IPS-18a (cell line): ENCODE results near the gene TPBGL.
"Not testable (repeated sequence)": the region's sequence is repeated elsewhere in the genome, so short reads cannot be mapped to it uniquely, and the experiment has no call there.

ENCODE experiments used
- H3K27ac ChIP-seq: one replicate; pipeline ENCODE4 v1.5.1; 2013; ENCODE audit warnings: low read length
- H3K27me3 ChIP-seq: one replicate; pipeline ENCODE4 v1.6.1; 2013; ENCODE audit warnings: mild to moderate bottlenecking, low read length; ENCODE audit not compliant: control insufficient read depth, insufficient read depth
- H3K36me3 ChIP-seq: one replicate; pipeline ENCODE4 v1.6.1; 2013; ENCODE audit warnings: low read depth, low read length; ENCODE audit not compliant: control insufficient read depth
- H3K4me1 ChIP-seq: one replicate; pipeline ENCODE4 v1.6.1; 2013; ENCODE audit warnings: low read depth, low read length; ENCODE audit not compliant: control insufficient read depth
- H3K4me3 ChIP-seq: one replicate; pipeline ENCODE4 v1.5.1; 2013; ENCODE audit warnings: low read length
- H3K9ac ChIP-seq: one replicate; pipeline ENCODE4 v1.6.1; 2013; ENCODE audit warnings: mild to moderate bottlenecking, low read length, moderate library complexity
- H3K9me3 ChIP-seq: one replicate; pipeline ENCODE4 v1.6.1; 2013; ENCODE audit warnings: low read depth, low read length; ENCODE audit not compliant: control insufficient read depth

Gene TPBGL

GRCh38 chr11:75268626-75269366, 28.2 kb downstream of the TPBGL start:
- Histone ChIP-seq H3K9me3 (no peaks in the 10 kb centered on the region), H3K4me3 (no peak overlapping the region), H3K27me3 (no peaks in the 10 kb centered on the region), H3K27ac (no peak overlapping the region), H3K9ac (no peak overlapping the region), H3K4me1 (no peaks in the 10 kb centered on the region), H3K36me3 (no peaks in the 10 kb centered on the region)

GRCh38 chr11:75269367-75269660, 28.7 kb downstream of the TPBGL start:
- no peak overlapping the region for H3K9ac ChIP-seq
- H3K4me1 ChIP-seq = no peaks in the 10 kb centered on the region
- no peak overlapping the region for H3K27ac ChIP-seq
- H3K9me3 ChIP-seq = no peaks in the 10 kb centered on the region
- no peaks in the 10 kb centered on the region for H3K27me3 ChIP-seq
- H3K4me3 ChIP-seq = no peak overlapping the region
- no peaks in the 10 kb centered on the region for H3K36me3 ChIP-seq

GRCh38 chr11:75269896-75270295, 29.3 kb downstream of the TPBGL start:
- no peaks in the 10 kb centered on the region for H3K9me3 ChIP-seq
- H3K27ac ChIP-seq = no peak overlapping the region
- no peak overlapping the region for H3K4me3 ChIP-seq
- no peaks in the 10 kb centered on the region for H3K27me3 ChIP-seq
- no peaks in the 10 kb centered on the region for H3K36me3 ChIP-seq
- no peak overlapping the region for H3K9ac ChIP-seq
- no peaks in the 10 kb centered on the region for H3K4me1 ChIP-seq

- no peak overlapping the region for H3K9ac ChIP-seq
- H3K9me3 ChIP-seq = no peaks in the 10 kb centered on the region
- H3K36me3 ChIP-seq = no peaks in the 10 kb centered on the region
- peaks cover 7% of the 10 kb centered on the region for H3K4me1 ChIP-seq
- no peak overlapping the region for H3K27ac ChIP-seq
- no peak overlapping the region for H3K4me3 ChIP-seq
- no peaks in the 10 kb centered on the region for H3K27me3 ChIP-seq
These were observed 30.4 kb downstream of the TPBGL start for GRCh38 chr11:75270896-75271418.

GRCh38 chr11:75271730-75272129, 31.2 kb downstream of the TPBGL start:
- Histone ChIP-seq H3K27ac (no peak overlapping the region), H3K4me3 (no peak overlapping the region), H3K36me3 (no peaks in the 10 kb centered on the region), H3K4me1 (peaks cover 10% of the 10 kb centered on the region), H3K9me3 (no peaks in the 10 kb centered on the region), H3K27me3 (no peaks in the 10 kb centered on the region), H3K9ac (no peak overlapping the region)

GRCh38 chr11:75272391-75272790, 31.8 kb downstream of the TPBGL start:
- Histone ChIP-seq H3K4me3 (no peak overlapping the region), H3K36me3 (no peaks in the 10 kb centered on the region), H3K27ac (no peak overlapping the region), H3K27me3 (no peaks in the 10 kb centered on the region), H3K9ac (no peak overlapping the region), H3K4me1 (peaks cover 10% of the 10 kb centered on the region), H3K9me3 (no peaks in the 10 kb centered on the region)

GRCh38 chr11:75272821-75273301, 32.3 kb downstream of the TPBGL start:
- no peaks in the 10 kb centered on the region for H3K9me3 ChIP-seq
- H3K27ac ChIP-seq = no peak overlapping the region
- H3K36me3 ChIP-seq = no peaks in the 10 kb centered on the region
- H3K9ac ChIP-seq = no peak overlapping the region
- no peaks in the 10 kb centered on the region for H3K27me3 ChIP-seq
- no peak overlapping the region for H3K4me3 ChIP-seq
- peaks cover 10% of the 10 kb centered on the region for H3K4me1 ChIP-seq

- Histone ChIP-seq H3K9me3 (no peaks in the 10 kb centered on the region), H3K9ac (no peak overlapping the region), H3K4me1 (peaks cover 10% of the 10 kb centered on the region), H3K4me3 (no peak overlapping the region), H3K36me3 (no peaks in the 10 kb centered on the region), H3K27me3 (no peaks in the 10 kb centered on the region), H3K27ac (no peak overlapping the region)
These were observed 33.1 kb downstream of the TPBGL start for GRCh38 chr11:75273411-75274391.

- H3K4me1 ChIP-seq, H3K4me3 ChIP-seq, H3K9ac ChIP-seq, H3K27ac ChIP-seq, H3K9me3 ChIP-seq, H3K27me3 ChIP-seq, H3K36me3 ChIP-seq: not testable (repeated sequence)
These were observed 34.1 kb downstream of the TPBGL start for GRCh38 chr11:75274716-75275115.

- Histone ChIP-seq H3K4me3 (no peak overlapping the region), H3K4me1 (peaks cover 10% of the 10 kb centered on the region), H3K36me3 (no peaks in the 10 kb centered on the region), H3K27ac (no peak overlapping the region), H3K9me3 (no peaks in the 10 kb centered on the region), H3K27me3 (no peaks in the 10 kb centered on the region), H3K9ac (no peak overlapping the region)
These were observed 35.0 kb downstream of the TPBGL start for GRCh38 chr11:75275581-75275980.

GRCh38 chr11:75276186-75276585, 35.6 kb downstream of the TPBGL start:
- Histone ChIP-seq H3K27ac (no peak overlapping the region), H3K4me3 (no peak overlapping the region), H3K9ac (no peak overlapping the region), H3K4me1 (peaks cover 10% of the 10 kb centered on the region), H3K9me3 (no peaks in the 10 kb centered on the region), H3K27me3 (no peaks in the 10 kb centered on the region), H3K36me3 (no peaks in the 10 kb centered on the region)
